B cell (primary cell): Measurements from ENCODE around the gene ATAT1. TPM values are rescaled to one million over a fixed set of nuclear protein-coding genes. Genes with fewer than 3 reads are reported as not detected.
A peak's percentile ranks its signal among the peaks of the same experiment; 100 is the strongest.

ENCODE experiments used
- ATAC-seq: fragments of 200-7000 bp; cut with Tn5 transposase; one replicate; pipeline ENCODE4 v1.10.0; 2021; ENCODE audit warnings: low read depth, mild to moderate bottlenecking, moderate number of reproducible peaks, moderate library complexity
- CTCF ChIA-PET: fragments of 350-600 bp; sonication (Branson Sonifier 250); formaldehyde crosslinking; loops from one replicate; lab custom pipeline; 2021; ENCODE audit warnings: antibody characterized with exemption, inconsistent platforms; lab: Charles Lee
- POLR2A ChIA-PET: fragments of 350-600 bp; sonication (Branson Sonifier 250); formaldehyde crosslinking; loops from one replicate; lab custom pipeline; 2021; ENCODE audit warnings: antibody characterized with exemption; lab: Charles Lee
- DNase-seq: peaks from one replicate; pipeline ENCODE4 v3.0.0; 2013
- H2AFZ ChIP-seq: 2 replicates; pipeline ENCODE4 v1.6.1; 2012; ENCODE audit warnings: mild to moderate bottlenecking, low read depth, low read length; ENCODE audit not compliant: insufficient read depth, poor library complexity, severe bottlenecking
- H3K27ac ChIP-seq, 2 donors: 1 replicate in 1 of 2; 2 replicates in 1 of 2; pipeline ENCODE4 v1.5.1; 2012 to 2013; ENCODE audit warnings: low read length in 2 of 2, mild to moderate bottlenecking in 2 of 2, moderate library complexity in 1 of 2
- H3K27me3 ChIP-seq, 4 experiments: fragments of 200-600 bp in 1 of 4; sonication (generic) in 1 of 4; replicated peaks in 1 of 4; 1 replicate in 2 of 4; 2 replicates in 2 of 4; pipeline versions ENCODE4 v1.6.1 to v1.7.0; 2013 to 2016; ENCODE audit warnings: low read length in 3 of 4, mild to moderate bottlenecking in 2 of 4, mixed read lengths in 1 of 4, moderate library complexity in 1 of 4; ENCODE audit not compliant: insufficient read depth in 4 of 4, control insufficient read depth in 3 of 4; ENCODE audit errors: control extremely low read depth in 1 of 4
- H3K36me3 ChIP-seq, 2 experiments: replicated peaks in 1 of 2; 1 replicate in 1 of 2; 2 replicates in 1 of 2; pipeline versions ENCODE4 v1.6.1 to v1.7.1; 2013; ENCODE audit warnings: low read length in 1 of 2; ENCODE audit not compliant: insufficient read depth in 2 of 2, control insufficient read depth in 1 of 2; ENCODE audit errors: control extremely low read depth in 1 of 2, extremely low read depth in 1 of 2
- H3K4me1 ChIP-seq, 2 donors: fragments of 200-600 bp in 1 of 2; sonication (generic) in 1 of 2; 1 replicate in 1 of 2; 2 replicates in 1 of 2; pipeline versions ENCODE4 v1.5.1 to v1.6.1; 2013 to 2017; ENCODE audit warnings: low read length in 2 of 2; ENCODE audit not compliant: control insufficient read depth in 2 of 2, insufficient read depth in 2 of 2
- H3K4me2 ChIP-seq: replicated peaks from 2 replicates; pipeline ENCODE3; 2012; ENCODE audit warnings: mild to moderate bottlenecking, low read depth, low read length; ENCODE audit not compliant: poor library complexity, severe bottlenecking
- H3K4me3 ChIP-seq, 5 experiments: fragments of 200-600 bp in 1 of 5; sonication (generic) in 1 of 5; 1 replicate in 3 of 5; 2 replicates in 2 of 5; pipeline versions ENCODE4 v1.5.1 to v1.7.0; 2011 to 2016; ENCODE audit warnings: low read length in 4 of 5, mild to moderate bottlenecking in 4 of 5, low read depth in 2 of 5, control low read depth in 1 of 5, moderate library complexity in 1 of 5; ENCODE audit not compliant: insufficient read depth in 1 of 5; ENCODE audit errors: control extremely low read depth in 1 of 5, extremely low read depth in 1 of 5
- H3K79me2 ChIP-seq: fragments of 200-600 bp; sonication (generic); one replicate; pipeline ENCODE4 v1.6.0; 2016; ENCODE audit warnings: low read length; ENCODE audit not compliant: control insufficient read depth, insufficient read depth
- H3K9ac ChIP-seq: fragments of 200-600 bp; sonication (generic); 2 replicates; pipeline ENCODE4 v1.6.1; 2017; ENCODE audit warnings: mild to moderate bottlenecking, low read length, moderate library complexity
- H3K9me3 ChIP-seq, 3 donors: one replicate each; pipeline versions ENCODE4 v1.6.1 to v1.7.1; 2013; ENCODE audit warnings: low read length in 2 of 3; ENCODE audit not compliant: control insufficient read depth in 2 of 3, insufficient read depth in 1 of 3; ENCODE audit errors: control extremely low read depth in 1 of 3
- H4K20me1 ChIP-seq: 2 replicates; pipeline ENCODE4 v1.6.0; 2012; ENCODE audit warnings: mild to moderate bottlenecking, low read length; ENCODE audit not compliant: insufficient read depth, control insufficient read depth, poor library complexity, severe bottlenecking
- H3K27ac Mint-ChIP-seq: one replicate; pipeline ENCODE4 v1.8.0; 2021; ENCODE audit warnings: mixed read lengths
- H3K27me3 Mint-ChIP-seq: one replicate; pipeline ENCODE4 v1.8.0; 2021; ENCODE audit warnings: mixed read lengths
- H3K4me1 Mint-ChIP-seq: one replicate; pipeline ENCODE4 v1.8.0; 2021; ENCODE audit warnings: mixed read lengths
- H3K4me3 Mint-ChIP-seq: one replicate; pipeline ENCODE4 v1.8.0; 2021; ENCODE audit warnings: mixed read lengths
- H3K9me3 Mint-ChIP-seq: one replicate; pipeline ENCODE4 v1.8.0; 2022; ENCODE audit warnings: mixed read lengths; ENCODE audit not compliant: insufficient read depth
- EZH2 ChIP-seq: IDR thresholded peaks from 2 replicates; pipeline ENCODE4 v1.6.1; 2012; ENCODE audit warnings: borderline replicate concordance, low read depth, mild to moderate bottlenecking, moderate library complexity, low read length; ENCODE audit not compliant: insufficient read depth, poor library complexity, severe bottlenecking
- WGBS: methylation state at CpG from one replicate; pipeline ENCODE4 v1.1.5; 2013; ENCODE audit warnings: missing lambda C conversion rate; ENCODE audit not compliant: insufficient coverage; 5-methylcytosine and 5-hydroxymethylcytosine counted together
- intact Hi-C: fragments of 100-400 bp; cut with micrococcal nuclease; formaldehyde crosslinking; loops from one replicate; pipeline ENCODE4 v1.10.0; 2022
- polyA plus RNA-seq: library from polyadenylated mRNA; depleted of rRNA; stranded (reverse); fragments of >200 nt; gene quantifications from 2 replicates; pipeline ENCODE4 v1.2.3, GENCODE V29; 2012
- total RNA-seq, 2 donors: library from RNA; stranded (reverse); fragments of 120-200 nt in 1 of 2; gene quantifications; 1 replicate in 1 of 2; 2 replicates in 1 of 2; pipeline versions ENCODE4 v1.2.3 to v1.2.4, GENCODE V29; 2013 to 2022
- TF ChIP-seq, protein P1 (sequence below): fragments of 200-600 bp; IDR thresholded peaks from one replicate; pipeline ENCODE4 v1.8.0; 2022; ENCODE audit warnings: antibody characterized with exemption, mild to moderate bottlenecking

Gene ATAT1
- total and polyA plus RNA-seq, 2 donors (not counting 1 experiment from before 2014, with no cell fraction given) = 15.7 to 21.5 TPM

GRCh38 chr6:30689022-30689865 is 62.6 kb downstream of the ATAT1 start:
- peak overlapping the region; percentile 100 for H3K4me2 ChIP-seq
- POLR2A ChIA-PET = interaction anchor here (0.9 to 3.2 kb wide), 7 partner anchors 9 to 133 kb away, joined by 3 to 45 read pairs (median 6); partner anchors contain the start of genes DHX16, GNL1, MDC1 and TUBB
- no peaks in the 10 kb centered on the region for H3K9me3 ChIP-seq
- peaks cover 36 to 43% of the 10 kb centered on the region in 2 donors for H3K4me1 ChIP-seq
- DNase-seq (peak; percentile 38), ATAC-seq (no peak)
- 71% methylated on average over 6 of the region's 11 CpGs for WGBS
- H3K27me3 Mint-ChIP-seq = no peaks in the 10 kb centered on the region
- peak overlapping the region; percentile 97 for H3K4me3 Mint-ChIP-seq
- H4K20me1 ChIP-seq = peaks cover 30% of the 10 kb centered on the region
- H2AFZ ChIP-seq = no peak overlapping the region
- intact Hi-C loops = no loop called here
- no peak for TF ChIP-seq EZH2
- TF ChIP-seq, protein P1, sequence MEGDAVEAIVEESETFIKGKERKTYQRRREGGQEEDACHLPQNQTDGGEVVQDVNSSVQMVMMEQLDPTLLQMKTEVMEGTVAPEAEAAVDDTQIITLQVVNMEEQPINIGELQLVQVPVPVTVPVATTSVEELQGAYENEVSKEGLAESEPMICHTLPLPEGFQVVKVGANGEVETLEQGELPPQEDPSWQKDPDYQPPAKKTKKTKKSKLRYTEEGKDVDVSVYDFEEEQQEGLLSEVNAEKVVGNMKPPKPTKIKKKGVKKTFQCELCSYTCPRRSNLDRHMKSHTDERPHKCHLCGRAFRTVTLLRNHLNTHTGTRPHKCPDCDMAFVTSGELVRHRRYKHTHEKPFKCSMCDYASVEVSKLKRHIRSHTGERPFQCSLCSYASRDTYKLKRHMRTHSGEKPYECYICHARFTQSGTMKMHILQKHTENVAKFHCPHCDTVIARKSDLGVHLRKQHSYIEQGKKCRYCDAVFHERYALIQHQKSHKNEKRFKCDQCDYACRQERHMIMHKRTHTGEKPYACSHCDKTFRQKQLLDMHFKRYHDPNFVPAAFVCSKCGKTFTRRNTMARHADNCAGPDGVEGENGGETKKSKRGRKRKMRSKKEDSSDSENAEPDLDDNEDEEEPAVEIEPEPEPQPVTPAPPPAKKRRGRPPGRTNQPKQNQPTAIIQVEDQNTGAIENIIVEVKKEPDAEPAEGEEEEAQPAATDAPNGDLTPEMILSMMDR = no peak
- H3K9ac ChIP-seq = peak overlapping the region; percentile 98
- peaks cover 37% of the 10 kb centered on the region for H3K79me2 ChIP-seq
- H3K4me3 ChIP-seq = peak overlapping the region; percentile 11 to 100 (median 91)
- peaks cover 0 to 3% of the 10 kb centered on the region in 2 experiments for H3K36me3 ChIP-seq
- CTCF ChIA-PET = interaction anchor here (0.9 to 8.9 kb wide), 8 partner anchors 10 to 74 kb away, joined by 3 to 151 read pairs (median 5); partner anchors contain the start of genes DHX16, MDC1, MRPS18B and TUBB
- H3K27ac Mint-ChIP-seq = peak overlapping the region; percentile 99
- H3K27ac ChIP-seq = peak overlapping the region; percentile 93 to 97
- no peaks in the 10 kb centered on the region for H3K27me3 ChIP-seq
- H3K4me1 Mint-ChIP-seq = peaks cover 60% of the 10 kb centered on the region
- H3K9me3 Mint-ChIP-seq = no peaks in the 10 kb centered on the region
